ENCODE data around the gene DENND5B. TPM values are rescaled to one million over a fixed set of nuclear protein-coding genes. Genes with fewer than 3 reads are reported as not detected.
A peak's percentile ranks its signal among the peaks of the same experiment; 100 is the strongest.
"Not testable (repeated sequence)": the region's sequence is repeated elsewhere in the genome, so short reads cannot be mapped to it uniquely, and the experiment has no call there.

Gene DENND5B
- total RNA-seq, 1 experiment from 2014 or later, result 18.6 TPM

DNA sequence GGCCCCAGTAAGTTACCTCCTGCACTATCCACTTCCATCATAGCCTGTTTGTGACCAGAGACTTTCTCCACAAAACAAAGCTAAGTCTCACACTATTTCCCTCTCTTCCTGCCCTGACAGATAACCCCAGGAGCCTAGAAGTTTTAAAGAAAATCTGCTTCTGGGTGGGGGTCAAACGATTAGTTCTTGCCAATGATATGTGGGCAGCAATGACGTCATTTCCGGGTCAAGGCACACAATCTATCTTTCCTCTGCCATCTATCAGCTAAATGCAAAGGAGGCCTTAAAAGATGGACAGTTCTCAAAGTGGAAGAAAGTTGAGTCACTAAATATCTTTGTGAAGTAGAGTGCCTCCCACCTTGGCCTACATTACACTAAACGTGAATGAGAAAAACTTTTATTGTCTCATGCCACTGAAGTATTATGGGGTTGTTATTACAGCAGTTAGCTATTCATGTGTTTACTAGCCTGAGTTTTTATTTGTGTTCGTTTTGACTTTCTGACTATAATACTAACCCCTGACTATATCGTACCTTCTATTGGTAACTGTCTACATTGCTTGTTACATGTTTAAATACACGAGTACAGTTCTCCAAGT is 86.2 kb downstream of the DENND5B start:
- no peak for DNase-seq (ENCODE audit: unreplicated experiment)
- Mint-ChIP-seq H3K27me3 (ENCODE audit: insufficient read depth, unreplicated experiment) (no peaks in the 10 kb centered on the region), H3K36me3 (ENCODE audit: insufficient read depth, unreplicated experiment) (peaks cover 7% of the 10 kb centered on the region), H3K27ac (ENCODE audit: low read depth, unreplicated experiment) (peak overlapping the region; percentile 27), H3K4me3 (ENCODE audit: unreplicated experiment) (no peak overlapping the region), H3K9me3 (ENCODE audit: unreplicated experiment) (no peaks in the 10 kb centered on the region), H3K4me1 (ENCODE audit: insufficient read depth, unreplicated experiment) (peaks cover 25% of the 10 kb centered on the region)
- BruUV-seq (replicated peaks), result no TSS peak
- CTCF ChIA-PET, result interaction anchor here (1.1 kb wide), 1 partner anchor 13 kb away, joined by 3 read pairs; no protein-coding TSS in a partner anchor
- intact Hi-C loops (cut with micrococcal nuclease), result no loop called here
- POLR2A ChIA-PET, result interaction anchor here (0.6 to 6.7 kb wide), 3 partner anchors 13 to 88 kb away, joined by 3 to 99 read pairs (median 6); partner anchors contain the start of gene DENND5B
- TF ChIP-seq, protein P1, sequence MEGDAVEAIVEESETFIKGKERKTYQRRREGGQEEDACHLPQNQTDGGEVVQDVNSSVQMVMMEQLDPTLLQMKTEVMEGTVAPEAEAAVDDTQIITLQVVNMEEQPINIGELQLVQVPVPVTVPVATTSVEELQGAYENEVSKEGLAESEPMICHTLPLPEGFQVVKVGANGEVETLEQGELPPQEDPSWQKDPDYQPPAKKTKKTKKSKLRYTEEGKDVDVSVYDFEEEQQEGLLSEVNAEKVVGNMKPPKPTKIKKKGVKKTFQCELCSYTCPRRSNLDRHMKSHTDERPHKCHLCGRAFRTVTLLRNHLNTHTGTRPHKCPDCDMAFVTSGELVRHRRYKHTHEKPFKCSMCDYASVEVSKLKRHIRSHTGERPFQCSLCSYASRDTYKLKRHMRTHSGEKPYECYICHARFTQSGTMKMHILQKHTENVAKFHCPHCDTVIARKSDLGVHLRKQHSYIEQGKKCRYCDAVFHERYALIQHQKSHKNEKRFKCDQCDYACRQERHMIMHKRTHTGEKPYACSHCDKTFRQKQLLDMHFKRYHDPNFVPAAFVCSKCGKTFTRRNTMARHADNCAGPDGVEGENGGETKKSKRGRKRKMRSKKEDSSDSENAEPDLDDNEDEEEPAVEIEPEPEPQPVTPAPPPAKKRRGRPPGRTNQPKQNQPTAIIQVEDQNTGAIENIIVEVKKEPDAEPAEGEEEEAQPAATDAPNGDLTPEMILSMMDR (IDR thresholded peaks at IDR 0.05; ENCODE audit: unreplicated experiment), result no peak

DNA sequence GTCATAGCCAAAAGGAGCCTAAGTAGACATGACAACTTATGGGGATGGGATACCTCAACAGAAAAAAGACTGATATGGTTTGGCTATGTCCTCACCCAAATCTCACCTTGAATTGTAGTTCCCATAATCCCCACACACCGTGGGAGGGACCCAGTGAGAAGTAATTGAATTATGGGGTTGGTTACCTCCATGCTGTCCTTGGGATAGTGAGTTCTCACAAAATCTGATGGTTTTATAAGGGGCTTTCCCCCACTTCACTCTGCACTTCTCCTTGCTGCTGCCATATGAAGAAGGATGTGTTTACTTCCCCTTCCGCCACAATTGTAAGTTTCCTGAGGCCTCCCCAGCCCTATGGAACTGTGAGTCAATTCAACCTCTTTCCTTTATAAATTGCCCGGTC is 89.9 kb downstream of the DENND5B start:
- H3K27me3 Mint-ChIP-seq (ENCODE audit: insufficient read depth, unreplicated experiment); CTCF ChIA-PET; DNase-seq (ENCODE audit: unreplicated experiment); H3K4me3 Mint-ChIP-seq (ENCODE audit: unreplicated experiment); intact Hi-C loops (cut with micrococcal nuclease); POLR2A ChIA-PET; BruUV-seq (replicated peaks); H3K4me1 Mint-ChIP-seq (ENCODE audit: insufficient read depth, unreplicated experiment); H3K9me3 Mint-ChIP-seq (ENCODE audit: unreplicated experiment): not testable (repeated sequence)
- peaks cover 11% of the 10 kb centered on the region for H3K36me3 Mint-ChIP-seq (ENCODE audit: insufficient read depth, unreplicated experiment)
- peak overlapping the region; percentile 31 for H3K27ac Mint-ChIP-seq (ENCODE audit: low read depth, unreplicated experiment)

DNA sequence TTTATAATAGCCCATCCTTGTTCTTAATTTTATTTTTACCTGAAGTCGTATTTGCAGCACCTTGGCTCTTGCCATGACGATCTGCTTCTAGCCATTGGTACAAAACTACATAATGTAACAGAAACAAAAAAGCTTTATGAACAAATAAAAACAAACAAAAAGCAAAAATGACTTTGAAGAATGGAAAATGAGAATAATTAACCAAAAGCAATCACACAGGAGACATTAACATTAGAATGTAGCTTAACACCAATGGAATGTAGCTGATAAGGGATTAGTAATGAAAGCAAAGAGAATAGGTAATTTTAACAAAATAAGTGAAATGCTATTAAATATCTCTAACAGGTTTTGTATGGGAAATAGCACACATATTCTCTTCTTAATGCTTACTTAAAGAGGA is 91.4 kb downstream of the DENND5B start:
- ChIA-PET POLR2A (interaction anchor here (0.6 to 1.3 kb wide), 3 partner anchors 10 to 91 kb away, joined by 3 to 5 read pairs (median 3); partner anchors contain the start of gene DENND5B), CTCF (interaction anchor here (0.7 kb wide), 1 partner anchor 74 kb away, joined by 3 read pairs; no protein-coding TSS in a partner anchor)
- no peaks in the 10 kb centered on the region for H3K27me3 Mint-ChIP-seq (ENCODE audit: insufficient read depth, unreplicated experiment)
- DNase-seq (ENCODE audit: unreplicated experiment), result no peak
- H3K36me3 Mint-ChIP-seq (ENCODE audit: insufficient read depth, unreplicated experiment), result peaks cover 13% of the 10 kb centered on the region
- TF ChIP-seq, protein P1 (IDR thresholded peaks at IDR 0.05; ENCODE audit: unreplicated experiment), result no peak
- BruUV-seq (replicated peaks), result no TSS peak
- no peak overlapping the region for H3K4me3 Mint-ChIP-seq (ENCODE audit: unreplicated experiment)
- peaks cover 9% of the 10 kb centered on the region for H3K4me1 Mint-ChIP-seq (ENCODE audit: insufficient read depth, unreplicated experiment)
- H3K9me3 Mint-ChIP-seq (ENCODE audit: unreplicated experiment), result no peaks in the 10 kb centered on the region
- H3K27ac Mint-ChIP-seq (ENCODE audit: low read depth, unreplicated experiment), result no peak overlapping the region
- intact Hi-C loops (cut with micrococcal nuclease), result no loop called here

DNA sequence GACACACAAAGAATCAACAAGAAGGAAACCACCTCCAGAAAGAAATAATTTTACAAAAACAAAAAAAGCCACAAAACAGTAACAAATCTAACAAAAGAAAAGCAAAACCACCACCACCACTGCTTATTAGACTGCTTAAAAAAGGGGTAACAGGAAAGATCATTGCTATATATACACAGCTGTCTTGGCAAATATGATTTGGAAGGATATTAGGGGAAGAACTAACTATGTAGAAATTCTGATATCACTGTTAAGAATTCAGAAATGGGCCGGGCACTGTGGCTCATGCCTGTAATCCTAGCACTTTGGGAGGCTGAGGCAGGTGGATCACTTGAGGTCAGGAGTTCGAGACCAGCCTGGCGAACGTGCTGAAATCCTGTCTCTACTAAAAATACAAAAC is 92.5 kb downstream of the DENND5B start:
- intact Hi-C loops (cut with micrococcal nuclease), result no loop called here
- ChIA-PET CTCF (interaction anchor here (0.7 kb wide), 1 partner anchor 17 kb away, joined by 3 read pairs; no protein-coding TSS in a partner anchor), POLR2A (interaction anchor here (1.3 to 2.8 kb wide), 4 partner anchors 11 to 92 kb away, joined by 3 to 15 read pairs (median 4); partner anchors contain the start of gene DENND5B)
- no peaks in the 10 kb centered on the region for H3K9me3 Mint-ChIP-seq (ENCODE audit: unreplicated experiment)
- peaks cover 13% of the 10 kb centered on the region for H3K36me3 Mint-ChIP-seq (ENCODE audit: insufficient read depth, unreplicated experiment)
- H3K27me3 Mint-ChIP-seq (ENCODE audit: insufficient read depth, unreplicated experiment), result no peaks in the 10 kb centered on the region
- DNase-seq (ENCODE audit: unreplicated experiment), result no peak
- H3K4me1 Mint-ChIP-seq (ENCODE audit: insufficient read depth, unreplicated experiment), result peaks cover 13% of the 10 kb centered on the region
- TF ChIP-seq, protein P1 (IDR thresholded peaks at IDR 0.05; ENCODE audit: unreplicated experiment), result no peak
- BruUV-seq (replicated peaks), result no TSS peak
- H3K27ac Mint-ChIP-seq (ENCODE audit: low read depth, unreplicated experiment), result peak overlapping the region; percentile 1
- no peak overlapping the region for H3K4me3 Mint-ChIP-seq (ENCODE audit: unreplicated experiment)
